ENCODE results near the gene DOCK8.

- TF ChIP-seq EZH2 (IDR thresholded peaks at IDR 0.05; ENCODE audit: borderline replicate concordance, low read length) (no peak), CTCF (IDR thresholded peaks at IDR 0.05; ENCODE audit: low read length) (no peak)
Observed at GRCh38 chr9:277601-278295, 63.1 kb downstream of the DOCK8 start.

Data from OCI-LY1 (cell line).